Fibroblast of lung (primary cell): ENCODE data around the gene PSMB2. TPM values are rescaled to one million over a fixed set of nuclear protein-coding genes. Genes with fewer than 3 reads are reported as not detected.
A peak's percentile ranks its signal among the peaks of the same experiment; 100 is the strongest.

Experiments used
- DNase-seq, 2 donors: peaks; one replicate each; pipeline versions ENCODE4 v3.0.0 to v3.0.0-alpha.2; 2010; ENCODE audit warnings: low read depth in 2 of 2
- H2AFZ ChIP-seq: 2 replicates; pipeline ENCODE4 v1.5.1; 2012; ENCODE audit warnings: low read length, control low read depth, inconsistent platforms
- H3K27ac ChIP-seq: 2 replicates; pipeline ENCODE4 v1.5.1; 2011; ENCODE audit warnings: low read length, control low read depth; ENCODE audit not compliant: insufficient read depth
- H3K27me3 ChIP-seq: 2 replicates; pipeline ENCODE4 v1.5.1; 2011; ENCODE audit warnings: mild to moderate bottlenecking, low read length; ENCODE audit not compliant: control insufficient read depth, insufficient read depth
- H3K36me3 ChIP-seq: 2 replicates; pipeline ENCODE4 v1.5.1; 2011; ENCODE audit warnings: low read length; ENCODE audit not compliant: control insufficient read depth, insufficient read depth
- H3K4me1 ChIP-seq: 2 replicates; pipeline ENCODE4 v1.5.1; 2011; ENCODE audit warnings: low read length; ENCODE audit not compliant: control insufficient read depth, insufficient read depth; ENCODE audit errors: extremely low read depth
- H3K4me2 ChIP-seq: 2 replicates; pipeline ENCODE4 v1.5.1; 2011; ENCODE audit warnings: low read length, control low read depth; ENCODE audit not compliant: insufficient read depth; ENCODE audit errors: extremely low read depth
- H3K4me3 ChIP-seq, 4 experiments: fragments of 200-600 bp in 1 of 4; sonication (generic) in 1 of 4; replicated peaks in 1 of 4; 2 replicates each; pipeline ENCODE4 v1.5.1; 2011 to 2016; ENCODE audit warnings: low read length in 4 of 4, low read depth in 3 of 4, mild to moderate bottlenecking in 3 of 4, control low read depth in 2 of 4, inconsistent platforms in 1 of 4, mixed read lengths in 1 of 4; ENCODE audit not compliant: insufficient read depth in 1 of 4; ENCODE audit errors: control extremely low read depth in 1 of 4
- H3K79me2 ChIP-seq: 2 replicates; pipeline ENCODE4 v1.5.1; 2012; ENCODE audit warnings: mild to moderate bottlenecking, low read length, inconsistent platforms; ENCODE audit not compliant: control insufficient read depth, insufficient read depth
- H3K9ac ChIP-seq: 2 replicates; pipeline ENCODE4 v1.5.1; 2011; ENCODE audit warnings: mild to moderate bottlenecking, low read length, control low read depth; ENCODE audit not compliant: insufficient read depth
- H3K9me3 ChIP-seq: 2 replicates; pipeline ENCODE4 v1.5.1; 2012; ENCODE audit warnings: low read depth, low read length; ENCODE audit not compliant: control insufficient read depth, insufficient read depth
- H4K20me1 ChIP-seq: 2 replicates; pipeline ENCODE4 v1.5.1; 2011; ENCODE audit warnings: low read length; ENCODE audit not compliant: control insufficient read depth, insufficient read depth; ENCODE audit errors: extremely low read depth
- CTCF ChIP-seq, 2 donors: IDR thresholded peaks in 1 of 2; conservative IDR thresholded peaks in 1 of 2; 1 replicate in 1 of 2; 2 replicates in 1 of 2; pipeline ENCODE4 v1.5.1; 2011 to 2012; ENCODE audit warnings: low read length in 2 of 2, control low read depth in 1 of 2, inconsistent platforms in 1 of 2, low read depth in 1 of 2, mild to moderate bottlenecking in 1 of 2
- EZH2 ChIP-seq: IDR thresholded peaks from 2 replicates; pipeline ENCODE4 v1.5.1; 2012; ENCODE audit warnings: low read length, control low read depth, mild to moderate bottlenecking; ENCODE audit errors: missing control alignments
- polyA plus RNA-seq, 2 donors: library from polyadenylated mRNA; depleted of rRNA in 1 of 2; stranded (reverse) in 1 of 2; unstranded in 1 of 2; fragments of >200 nt; gene quantifications; 2 replicates each; pipeline ENCODE4 v1.2.1, GENCODE V29; 2011 to 2012; ENCODE audit warnings: missing spikeins in 1 of 2
- total RNA-seq: library from RNA; depleted of rRNA; stranded (reverse); fragments of >200 nt; gene quantifications from 2 replicates; pipeline ENCODE4 v1.2.1, GENCODE V29; 2014

PSMB2 gene
- total and polyA plus RNA-seq, 2 donors (not counting 1 experiment from before 2014, with no cell fraction given), result 18.3 to 66.8 TPM

GRCh38 chr1:35631396-35631795 lies 9.9 kb downstream of the PSMB2 start:
- no peaks in the 10 kb centered on the region for H4K20me1 ChIP-seq

GRCh38 chr1:35629051-35629450 lies 12.3 kb downstream of the PSMB2 start:
- Histone ChIP-seq H3K27ac (no peak overlapping the region), H3K4me3 (no peak overlapping the region), H3K9ac (no peak overlapping the region), H3K4me2 (no peak overlapping the region), H4K20me1 (no peaks in the 10 kb centered on the region), H2AFZ (no peak overlapping the region), H3K36me3 (peaks cover 2% of the 10 kb centered on the region), H3K27me3 (no peaks in the 10 kb centered on the region), H3K4me1 (no peaks in the 10 kb centered on the region), H3K9me3 (no peaks in the 10 kb centered on the region), H3K79me2 (peaks cover 8% of the 10 kb centered on the region)
- TF ChIP-seq CTCF (conservative IDR thresholded peaks at IDR 0.05 in 1 of 2, IDR thresholded peaks at IDR 0.05 in 1 of 2; ENCODE audit: low read depth in 1 of 2, low read length in 2 of 2) (no peak), EZH2 (no peak)
- DNase-seq, result no peak

More at GRCh38 chr1:35631396-35631795, 9.9 kb downstream of the PSMB2 start:
- H3K36me3 ChIP-seq, result peaks cover 2% of the 10 kb centered on the region
- H2AFZ ChIP-seq, result no peak overlapping the region
- no peak overlapping the region for H3K4me3 ChIP-seq
- no peaks in the 10 kb centered on the region for H3K9me3 ChIP-seq
- no peak overlapping the region for H3K9ac ChIP-seq
- no peak overlapping the region for H3K27ac ChIP-seq
- TF ChIP-seq CTCF (conservative IDR thresholded peaks at IDR 0.05 in 1 of 2, IDR thresholded peaks at IDR 0.05 in 1 of 2; ENCODE audit: low read depth in 1 of 2, low read length in 2 of 2), result no peak
- no peak for TF ChIP-seq EZH2
- peak in 1 of 2 donors; percentile 75 for DNase-seq
- peaks cover 19% of the 10 kb centered on the region for H3K79me2 ChIP-seq
- H3K4me2 ChIP-seq, result no peak overlapping the region
- no peaks in the 10 kb centered on the region for H3K27me3 ChIP-seq
- no peaks in the 10 kb centered on the region for H3K4me1 ChIP-seq

GRCh38 chr1:35623832-35624231 lies 17.5 kb downstream of the PSMB2 start:
- peaks cover 14% of the 10 kb centered on the region for H3K79me2 ChIP-seq
- peaks cover 5% of the 10 kb centered on the region for H3K36me3 ChIP-seq
- H2AFZ ChIP-seq, result no peak overlapping the region
- no peaks in the 10 kb centered on the region for H3K4me1 ChIP-seq
- no peaks in the 10 kb centered on the region for H3K27me3 ChIP-seq
- no peaks in the 10 kb centered on the region for H3K9me3 ChIP-seq
- no peaks in the 10 kb centered on the region for H4K20me1 ChIP-seq
- H3K4me3 ChIP-seq, result no peak overlapping the region
- H3K4me2 ChIP-seq, result no peak overlapping the region
- DNase-seq, result no peak
- no peak overlapping the region for H3K27ac ChIP-seq
- no peak overlapping the region for H3K9ac ChIP-seq
- TF ChIP-seq EZH2 (no peak), CTCF (conservative IDR thresholded peaks at IDR 0.05 in 1 of 2, IDR thresholded peaks at IDR 0.05 in 1 of 2; ENCODE audit: low read depth in 1 of 2, low read length in 2 of 2) (no peak)
